GM19240 (cell line): ENCODE data around the gene INSM1.

ENCODE experiments used
- DNase-seq: peaks from one replicate; pipeline ENCODE4 v3.0.0; 2011; ENCODE audit warnings: low spot score; ENCODE audit not compliant: insufficient read length

The INSM1 gene

GRCh38 chr20:20417876-20418676 lies 50.2 kb downstream of the INSM1 start:
- DNase-seq, result no peak
